SKM-1 (cell line): ENCODE results near the gene SETD5.

Experiments used
- DNase-seq: peaks from one replicate; lab custom pipeline; 2025; ENCODE audit not compliant: unreplicated experiment; lab: John Stamatoyannopoulos, UW

The SETD5 gene

DNA sequence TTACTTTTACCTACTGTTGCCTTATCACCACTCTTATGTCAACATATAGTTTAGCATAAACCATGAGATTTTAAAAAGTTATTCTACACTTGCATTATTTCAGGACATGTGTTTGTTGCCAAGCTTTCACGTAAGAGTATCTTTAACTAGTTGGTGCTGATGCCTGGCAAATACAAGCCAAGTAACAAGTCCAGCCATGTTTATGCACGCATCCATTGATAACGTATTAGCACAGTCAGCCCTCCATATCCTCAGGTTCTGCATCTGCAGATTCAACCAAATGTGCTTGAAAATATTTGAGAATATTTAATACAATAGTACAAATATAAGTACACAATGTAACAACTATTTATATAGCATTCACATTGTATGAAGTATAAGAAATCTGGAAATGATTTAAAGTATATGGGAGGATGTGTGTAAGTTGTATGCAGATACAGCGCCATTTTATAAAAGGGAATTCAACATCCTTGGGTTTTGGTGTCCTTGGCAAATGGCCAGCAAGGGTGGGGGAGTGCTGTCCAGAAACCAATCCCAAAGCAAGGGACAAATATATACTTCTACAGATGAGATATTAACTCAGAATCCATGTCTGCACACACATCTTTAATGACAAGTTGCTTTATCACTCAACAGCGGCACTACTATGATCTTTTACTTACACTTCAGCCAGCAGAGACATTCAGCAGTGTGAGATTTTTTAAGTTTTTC lies 8.7 kb upstream of the SETD5 start:
- DNase-seq, result no peak

DNA sequence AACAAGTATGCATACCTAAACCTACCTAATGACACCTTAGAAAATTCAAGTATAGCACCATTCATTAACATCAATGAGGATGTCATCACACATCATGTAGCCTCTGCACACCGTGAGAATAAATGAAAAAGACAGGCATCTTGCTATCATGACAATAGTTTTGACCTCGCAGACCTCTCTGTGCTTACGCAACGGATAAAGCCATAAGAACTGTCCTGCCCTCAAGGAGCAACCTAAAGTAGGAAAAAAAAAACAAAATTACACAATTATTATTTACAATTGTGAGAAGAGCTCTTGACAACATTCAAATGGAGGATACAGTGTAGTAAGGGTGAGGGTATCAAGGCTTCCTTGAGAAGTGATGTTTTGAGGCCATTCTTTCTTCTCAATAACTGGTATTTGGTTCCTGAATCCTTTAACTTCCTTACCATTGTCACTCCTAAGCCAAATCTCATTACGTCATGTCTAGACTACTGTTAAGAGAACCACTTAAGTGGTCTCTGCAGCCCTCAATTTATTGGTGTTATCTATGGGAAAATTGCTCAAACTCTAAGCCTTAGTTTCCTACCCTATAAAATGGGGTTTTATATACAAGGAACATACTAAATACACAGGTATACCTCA lies 7.0 kb upstream of the SETD5 start:
- DNase-seq, result no peak

- DNase-seq, result no peak
These were observed 5.4 kb upstream of the SETD5 start for GRCh38 chr3:9392041-9392440.

DNA sequence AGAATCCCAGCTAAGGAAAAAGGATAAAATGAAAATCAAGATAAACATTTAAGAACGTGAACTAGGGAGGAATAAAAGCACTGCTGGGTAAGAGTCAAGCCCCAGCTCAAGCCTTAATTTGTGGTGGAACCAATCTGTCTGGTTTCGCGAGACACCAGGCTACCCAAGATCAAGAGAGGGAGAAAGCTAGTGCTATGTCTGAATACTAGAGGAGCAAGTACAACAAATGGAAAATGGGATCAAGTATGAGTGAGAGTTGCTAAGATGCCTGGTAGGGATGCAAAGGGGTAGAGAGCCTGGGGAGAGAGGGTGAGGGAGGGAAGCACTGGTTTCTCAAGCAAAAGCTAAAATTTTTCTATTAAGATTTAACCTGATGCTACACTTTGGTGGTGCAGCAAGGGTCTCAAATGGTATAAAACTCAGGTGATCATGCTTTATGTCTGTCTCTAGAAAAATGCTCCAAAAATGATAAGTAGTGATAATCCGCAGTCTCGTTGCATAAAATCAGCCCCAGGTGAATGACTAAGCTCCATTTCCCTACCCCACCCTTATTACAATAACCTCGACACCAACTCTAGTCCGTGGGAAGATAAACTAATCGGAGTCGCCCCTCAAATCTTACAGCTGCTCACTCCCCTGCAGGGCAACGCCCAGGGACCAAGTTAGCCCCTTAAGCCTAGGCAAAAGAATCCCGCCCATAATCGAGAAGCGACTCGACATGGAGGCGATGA lies 1.7 kb upstream of the SETD5 start:
- DNase-seq, result no peak

DNA sequence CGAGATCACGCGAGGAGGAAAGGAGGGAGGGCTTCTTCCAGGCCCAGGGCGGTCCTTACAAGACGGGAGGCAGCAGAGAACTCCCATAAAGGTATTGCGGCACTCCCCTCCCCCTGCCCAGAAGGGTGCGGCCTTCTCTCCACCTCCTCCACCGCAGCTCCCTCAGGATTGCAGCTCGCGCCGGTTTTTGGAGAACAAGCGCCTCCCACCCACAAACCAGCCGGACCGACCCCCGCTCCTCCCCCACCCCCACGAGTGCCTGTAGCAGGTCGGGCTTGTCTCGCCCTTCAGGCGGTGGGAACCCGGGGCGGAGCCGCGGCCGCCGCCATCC lies 1.1 kb upstream of the SETD5 start:
- peak; percentile 78 for DNase-seq

- peak; percentile 84 for DNase-seq
These were observed 633 bp upstream of the SETD5 start for GRCh38 chr3:9396632-9397331.

DNA sequence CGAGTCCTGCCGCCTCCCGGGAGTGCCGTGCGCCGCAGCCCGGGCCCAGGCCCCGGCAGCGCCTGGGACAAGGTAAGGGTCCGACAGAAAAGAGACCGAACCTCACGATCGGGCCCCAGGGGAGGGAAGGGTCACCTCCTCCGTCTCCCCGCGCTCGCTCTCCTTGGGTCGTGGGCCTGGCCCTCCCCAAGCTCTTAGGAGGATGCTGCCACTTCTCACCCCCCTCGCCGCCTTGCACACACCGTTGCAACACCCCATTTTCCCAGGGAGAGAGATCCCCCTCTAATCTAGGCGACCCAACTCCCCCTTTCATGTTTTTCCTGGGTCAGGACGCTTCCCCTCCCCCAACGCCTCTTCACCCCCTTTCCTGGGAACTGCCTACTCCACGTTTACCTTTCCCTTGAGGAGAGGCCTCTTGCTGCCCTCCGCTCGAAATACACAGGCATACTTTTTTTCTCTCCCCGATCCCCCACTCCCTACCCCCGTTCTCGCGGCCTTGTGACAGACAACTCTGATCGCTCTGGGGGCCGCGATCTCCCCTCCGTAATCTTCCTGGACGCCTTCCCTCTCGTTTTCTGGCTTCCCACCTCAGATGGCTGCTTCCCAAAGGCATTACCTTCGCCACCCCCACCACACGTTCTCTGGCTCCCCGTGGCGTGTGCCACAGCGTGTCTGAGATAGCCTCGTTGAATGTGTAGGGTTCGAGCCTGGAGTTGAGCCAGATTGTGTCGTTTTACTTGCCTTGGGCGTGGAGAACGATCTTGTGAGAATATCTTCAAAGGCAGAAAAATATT lies 688 bp downstream of the SETD5 start:
- no peak for DNase-seq

- DNase-seq, result no peak
These were observed 1.4 kb downstream of the SETD5 start for GRCh38 chr3:9398700-9399336.

DNA sequence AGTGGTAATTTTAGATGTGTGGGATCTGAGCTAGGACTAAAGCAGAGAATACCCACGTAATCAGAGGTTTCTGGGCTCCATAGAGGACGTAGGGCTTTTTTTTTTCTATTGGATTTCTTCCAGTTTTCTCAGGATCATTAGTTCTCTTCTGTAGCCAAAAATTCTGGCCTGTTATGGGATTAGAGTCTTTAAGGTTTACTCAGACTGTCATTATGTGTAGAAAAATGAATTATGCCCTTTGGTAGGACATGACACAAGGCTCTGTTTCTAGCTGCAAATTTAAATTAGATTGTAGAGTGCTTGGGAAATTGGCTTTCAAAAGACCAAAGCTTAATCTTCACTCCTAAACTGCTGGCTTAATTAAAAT lies 1.9 kb downstream of the SETD5 start:
- DNase-seq, result no peak

DNA sequence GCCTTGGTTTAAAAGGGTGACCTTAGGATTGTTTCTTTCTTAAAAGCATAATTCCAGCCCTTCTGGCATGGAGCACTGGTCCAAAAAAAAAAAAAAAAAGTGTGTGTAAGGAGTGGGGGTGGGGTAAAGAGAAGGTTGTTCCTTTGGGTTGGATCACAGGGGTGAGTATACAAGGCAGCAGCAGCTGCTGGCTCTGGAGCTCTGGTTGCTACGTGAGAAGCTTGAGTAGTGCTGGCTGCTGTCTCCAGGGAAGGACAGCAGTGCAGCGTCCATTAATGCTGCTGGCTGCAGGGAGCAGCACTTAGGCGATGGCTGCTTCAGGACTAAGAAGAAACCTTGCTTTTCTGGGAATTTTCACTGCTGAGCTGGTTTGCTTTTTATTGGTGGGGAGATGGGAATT lies 2.3 kb downstream of the SETD5 start:
- no peak for DNase-seq

DNA sequence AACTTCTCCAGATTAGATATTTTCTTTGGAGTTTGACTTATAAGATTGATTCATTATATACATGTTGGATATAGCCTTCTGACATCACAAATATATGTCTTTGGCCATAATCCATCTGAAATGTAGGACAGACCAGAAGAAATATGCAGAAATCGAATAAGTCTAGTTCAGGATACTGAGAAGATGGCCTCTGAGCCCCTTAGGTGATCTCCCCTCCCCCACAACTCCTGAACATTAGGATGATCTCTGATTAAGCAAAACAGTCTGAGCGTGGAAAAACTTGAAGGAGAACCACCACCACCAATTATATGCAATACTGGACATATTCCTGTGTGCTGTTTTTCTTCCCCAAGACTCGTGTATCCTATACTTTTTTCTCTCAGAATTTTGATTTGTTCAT lies 3.2 kb downstream of the SETD5 start:
- DNase-seq, result no peak

GRCh38 chr3:9401986-9402385 lies 4.6 kb downstream of the SETD5 start:
- DNase-seq, result no peak

DNA sequence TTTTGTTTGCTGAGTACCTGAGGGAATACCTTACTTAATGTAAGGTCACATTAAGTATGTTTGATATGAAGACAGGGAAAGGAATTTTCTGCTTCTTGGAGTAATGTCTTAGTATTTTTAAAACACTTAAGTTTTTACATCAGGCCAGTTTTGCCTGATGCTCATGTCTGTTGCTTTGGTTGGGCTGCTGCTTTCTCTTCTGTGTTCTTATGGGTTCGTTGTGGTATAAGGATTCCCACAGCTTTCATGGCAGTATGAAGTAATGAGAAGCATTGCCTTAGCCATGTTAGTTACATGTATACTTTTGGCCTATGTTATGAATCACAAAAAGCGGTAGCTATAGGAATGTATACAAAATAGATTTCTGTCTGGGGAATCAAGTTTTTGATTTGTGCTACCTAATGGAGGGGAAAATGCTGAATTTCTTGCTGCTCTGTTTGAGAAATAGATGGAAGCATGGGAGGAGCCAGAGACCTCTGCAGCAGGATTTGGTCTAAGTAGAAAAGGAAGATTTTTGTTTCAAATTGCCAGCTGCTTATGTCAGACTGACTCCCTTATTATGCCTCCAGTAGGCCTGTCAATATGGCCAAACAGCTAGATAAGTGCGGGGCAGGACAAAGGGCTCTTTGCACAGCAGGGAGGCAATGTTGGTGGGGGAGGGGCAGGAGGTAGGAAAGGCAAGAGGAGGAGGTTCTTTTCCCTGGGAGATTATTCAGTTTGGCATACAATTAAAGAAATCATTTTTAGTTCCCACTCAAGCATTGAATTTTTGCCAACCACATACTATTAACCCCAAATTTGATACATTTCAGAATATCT lies 5.2 kb downstream of the SETD5 start:
- DNase-seq, result no peak

- no peak for DNase-seq
These were observed 6.0 kb downstream of the SETD5 start for GRCh38 chr3:9403463-9403862.

GRCh38 chr3:9404680-9405079 lies 7.3 kb downstream of the SETD5 start:
- no peak for DNase-seq

DNA sequence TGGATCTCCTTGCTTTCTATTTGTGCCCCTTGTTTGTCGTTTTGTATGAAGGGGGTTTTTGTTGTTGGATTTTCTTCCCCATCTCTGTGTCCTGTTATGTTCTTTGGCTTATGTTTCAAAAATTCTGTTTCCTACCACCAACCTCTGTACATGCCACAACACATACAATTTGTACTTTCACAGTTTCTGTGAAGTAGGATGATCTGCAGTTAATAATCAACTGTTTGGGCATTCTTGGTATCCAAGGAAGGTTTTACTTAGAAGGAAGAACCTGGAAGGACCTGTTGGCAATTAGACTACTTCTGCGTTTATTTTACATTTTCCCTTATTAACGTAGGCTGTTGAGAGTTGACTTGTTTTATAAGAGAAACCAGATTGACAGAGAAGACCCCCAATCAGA lies 8.3 kb downstream of the SETD5 start:
- no peak for DNase-seq

GRCh38 chr3:9406856-9407626 lies 9.6 kb downstream of the SETD5 start:
- no peak for DNase-seq

DNA sequence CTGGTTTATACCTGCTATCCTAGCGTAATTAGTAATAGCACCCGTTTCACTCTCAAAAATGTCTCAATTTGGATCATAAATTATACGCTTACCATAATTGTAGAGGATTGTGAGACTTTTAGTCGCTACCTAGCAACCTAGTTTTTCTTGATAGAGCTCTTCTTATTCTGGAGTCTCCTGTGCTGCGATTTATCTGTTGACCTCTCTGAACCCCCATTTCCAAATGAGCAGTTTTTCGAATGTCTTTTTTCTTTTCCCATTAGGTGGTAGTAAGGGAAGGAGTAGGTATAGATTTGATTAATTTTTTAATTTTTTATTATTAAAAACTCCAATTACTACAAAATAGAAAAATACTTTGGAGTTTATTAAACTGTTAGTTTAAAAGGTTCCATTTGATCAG lies 10.6 kb downstream of the SETD5 start:
- DNase-seq, result no peak

- DNase-seq, result no peak
These were observed 11.1 kb downstream of the SETD5 start for GRCh38 chr3:9408546-9408945.
